CD4-positive, alpha-beta T cell treated with Interleukin-4 for 1 hour (primary cell): ENCODE results near the gene LPAR5.
A peak's percentile ranks its signal among the peaks of the same experiment; 100 is the strongest.
"Not testable (repeated sequence)": the region's sequence is repeated elsewhere in the genome, so short reads cannot be mapped to it uniquely, and the experiment has no call there.

Source experiments
- DNase-seq, 2 donors: peaks; one replicate each; pipeline ENCODE4 v3.0.0-alpha.2; 2020 to 2022

LPAR5 gene

GRCh38 chr12:6605421-6606330, 30.1 kb downstream of the LPAR5 start:
- peak; percentile 56 to 67 for DNase-seq

DNA sequence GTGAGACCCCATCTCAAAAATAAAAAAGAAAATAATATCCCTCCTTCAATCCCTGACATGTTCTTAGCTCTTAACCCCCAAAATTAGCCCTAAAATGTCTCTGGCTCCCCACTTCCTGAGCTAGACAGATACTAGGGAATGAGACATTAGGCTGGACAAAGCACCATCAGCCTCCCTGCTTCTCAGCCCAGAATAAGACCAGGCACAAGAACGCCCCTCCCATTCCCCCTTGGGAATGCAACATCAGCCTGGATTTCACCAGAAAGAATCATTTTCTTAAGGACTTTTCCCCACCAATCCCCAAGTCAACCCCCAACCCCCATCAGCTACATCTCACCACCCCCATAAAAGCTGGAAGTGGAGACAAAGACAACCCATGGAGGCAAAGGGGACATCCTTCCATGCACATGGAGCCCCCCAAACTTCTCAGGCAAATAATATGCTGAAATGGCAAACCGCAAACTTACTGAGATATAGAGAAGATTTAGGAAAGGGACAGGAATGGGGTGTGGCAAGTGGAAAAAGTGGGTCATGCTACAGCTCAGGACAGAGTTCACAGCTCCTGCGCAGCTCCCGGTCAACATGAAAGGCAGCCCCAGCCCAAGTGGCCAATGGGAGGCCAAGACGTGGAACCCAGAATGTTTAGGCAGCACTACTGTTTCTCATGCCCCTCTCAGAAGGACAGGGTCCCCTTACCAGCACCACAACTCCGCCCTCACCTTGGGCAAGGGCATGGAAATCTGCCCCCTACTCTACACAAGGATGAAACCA, 31.3 kb downstream of the LPAR5 start:
- no peak for DNase-seq

- peak; percentile 45 to 66 for DNase-seq
Observed at GRCh38 chr12:6603095-6603567, 32.6 kb downstream of the LPAR5 start.

- no peak for DNase-seq
Observed at GRCh38 chr12:6602526-6602925, 33.2 kb downstream of the LPAR5 start.

DNA sequence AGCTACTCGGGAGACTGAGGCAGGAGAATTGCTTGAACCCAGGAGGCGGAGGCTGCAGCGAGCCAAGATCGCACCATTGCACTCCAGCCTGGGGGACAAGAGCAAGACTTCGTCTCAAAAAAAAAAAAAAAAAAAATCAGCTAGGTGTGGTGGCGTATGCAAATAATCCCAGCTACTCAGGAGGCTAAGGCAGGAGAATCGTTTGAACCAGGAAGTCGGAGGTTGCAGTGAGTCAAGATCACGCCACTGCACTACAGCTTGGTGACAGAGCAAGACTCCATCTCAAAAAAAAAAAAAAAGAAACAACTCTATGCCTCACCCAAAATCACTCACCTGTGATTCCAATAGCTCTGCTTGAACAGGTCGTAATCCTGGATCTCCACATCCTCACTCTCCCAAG, 40.1 kb downstream of the LPAR5 start:
- not testable (repeated sequence) for DNase-seq

DNA sequence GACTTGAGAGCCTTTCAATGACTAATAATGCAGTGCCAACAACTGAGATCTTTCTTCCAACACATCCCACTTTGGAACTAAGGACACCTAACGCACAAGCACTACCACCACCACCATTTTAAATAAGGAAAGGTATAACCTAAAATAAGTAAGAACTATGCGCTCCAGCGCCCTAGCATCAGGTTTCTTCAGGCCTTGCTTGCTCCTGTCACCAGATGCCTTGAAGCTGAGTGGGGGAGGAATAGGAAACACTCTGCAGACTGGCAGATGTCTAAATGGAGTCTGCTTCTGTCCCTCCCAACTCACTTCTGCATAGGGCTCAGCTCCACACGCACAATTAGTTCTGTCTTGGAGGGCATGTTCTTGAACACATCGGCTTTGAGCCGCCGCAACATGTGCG, 43.7 kb downstream of the LPAR5 start:
- DNase-seq = no peak

DNA sequence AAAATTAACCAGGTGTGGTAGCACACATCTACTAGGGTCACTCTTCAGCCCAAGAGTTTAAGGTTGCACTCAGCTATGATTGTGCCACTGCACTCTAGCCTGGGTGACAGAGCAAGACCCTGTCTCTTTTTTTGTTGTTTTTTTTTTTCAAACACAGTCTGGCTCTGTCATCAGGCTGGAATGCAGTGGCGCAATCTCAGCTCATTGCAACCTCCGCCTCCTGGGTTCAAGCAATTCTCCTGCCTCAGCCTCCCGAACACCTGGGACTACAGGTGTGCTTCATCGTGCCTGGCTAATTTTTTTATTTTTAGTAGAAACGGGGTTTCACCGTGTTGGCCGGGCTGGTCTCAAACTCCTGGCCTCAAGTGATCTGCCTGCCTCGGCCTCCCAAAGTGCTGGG, 49.2 kb downstream of the LPAR5 start:
- DNase-seq = not testable (repeated sequence)

DNA sequence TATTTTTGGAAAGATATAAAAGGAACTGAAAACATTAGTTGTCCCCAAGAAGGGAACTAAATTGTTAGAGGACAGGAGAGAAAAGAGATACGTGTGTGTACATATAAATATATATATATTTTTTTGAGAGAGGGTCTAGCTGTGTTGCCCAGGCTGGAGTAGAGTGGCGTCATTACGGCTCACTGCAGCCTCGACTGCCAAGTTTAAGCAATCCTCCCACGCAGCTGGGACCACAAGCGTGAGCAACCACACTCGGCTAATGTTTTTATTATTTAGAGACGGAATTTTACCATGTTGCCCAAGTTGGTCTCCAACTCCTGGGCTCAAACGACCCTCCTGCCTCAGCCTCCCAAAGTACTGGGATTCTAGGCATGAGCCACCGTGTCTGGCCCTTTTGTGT, 51.5 kb downstream of the LPAR5 start:
- no peak for DNase-seq

- DNase-seq = no peak
Observed at GRCh38 chr12:6582959-6583358, 52.8 kb downstream of the LPAR5 start.

GRCh38 chr12:6582196-6582595, 53.6 kb downstream of the LPAR5 start:
- no peak for DNase-seq

- DNase-seq = no peak
Observed at GRCh38 chr12:6575648-6576047, 60.1 kb downstream of the LPAR5 start.

DNA sequence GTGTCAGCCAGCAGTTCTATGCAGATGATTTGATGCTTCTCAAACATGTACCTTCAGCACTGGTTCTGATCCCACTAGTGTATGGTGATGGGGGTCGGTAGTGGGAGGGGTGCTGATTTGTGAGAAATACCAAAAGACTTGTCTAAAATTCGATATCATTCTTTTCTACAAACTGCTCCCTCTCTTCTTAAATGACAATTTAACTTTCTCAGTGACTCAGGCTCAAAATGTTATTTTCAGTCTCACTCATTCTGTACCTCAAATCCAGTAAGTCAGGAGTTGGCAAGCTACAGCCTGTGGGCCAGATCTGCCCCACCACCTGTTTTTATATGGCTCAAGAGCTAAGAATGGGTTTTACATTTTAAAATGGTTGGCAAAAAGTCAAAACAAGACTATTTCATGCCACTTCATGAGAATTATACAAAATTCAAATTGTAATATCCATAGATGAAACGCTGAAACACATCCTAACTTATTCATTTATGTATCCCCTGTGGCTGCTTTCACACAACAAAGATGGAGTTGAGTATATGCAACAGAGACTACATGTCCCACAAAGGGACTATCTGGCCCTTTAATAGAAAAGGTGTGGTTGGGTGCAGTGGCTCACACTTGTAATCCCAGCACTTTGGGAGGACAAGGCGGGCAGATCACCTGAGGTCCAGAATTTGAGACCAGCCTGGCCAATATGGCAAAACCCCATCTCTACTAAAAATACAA, 61.0 kb downstream of the LPAR5 start:
- no peak for DNase-seq

GRCh38 chr12:6573001-6573400, 62.8 kb downstream of the LPAR5 start:
- no peak for DNase-seq

- DNase-seq = peak; percentile 49 to 55
Observed at GRCh38 chr12:6570264-6570887, 65.4 kb downstream of the LPAR5 start.

- DNase-seq = no peak
Observed at GRCh38 chr12:6569786-6570185, 66.0 kb downstream of the LPAR5 start.

GRCh38 chr12:6569312-6569711, 66.4 kb downstream of the LPAR5 start:
- DNase-seq = no peak
